ENCODE measurements around the gene ZBTB7B. TPM values are rescaled to one million over a fixed set of nuclear protein-coding genes. Genes with fewer than 3 reads are reported as not detected.

The ZBTB7B gene
- total RNA-seq, 1 donor from 2014 or later, result 83.1 TPM

DNA sequence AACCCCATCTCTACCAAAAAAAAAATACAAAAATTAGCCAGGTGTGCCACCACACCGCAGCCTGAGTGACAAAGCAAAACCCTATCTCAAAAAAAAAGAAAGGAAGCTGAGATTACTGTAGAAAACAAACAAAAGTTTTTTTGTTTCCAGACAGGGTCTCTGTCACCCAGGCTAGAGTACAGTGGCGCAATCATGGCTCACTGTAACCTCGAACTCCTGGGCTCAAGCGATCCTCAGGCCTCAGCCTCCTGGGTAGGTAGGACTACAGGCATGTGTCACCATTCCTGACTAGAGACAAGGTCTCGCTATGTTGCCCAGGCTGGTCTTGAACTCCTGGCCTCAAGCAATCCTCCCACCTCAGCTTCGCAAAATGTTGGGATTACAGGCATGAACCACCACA lies 38.2 kb upstream of the ZBTB7B start:
- intact Hi-C loops (cut with DNase I), result no loop called here
- Histone ChIP-seq H3K27ac (no peak overlapping the region), H3K27me3 (no peaks in the 10 kb centered on the region), H3K9me3 (no peaks in the 10 kb centered on the region), H3K36me3 (peaks cover 44 to 66% of the 10 kb centered on the region in 2 donors), H3K4me3 (no peak overlapping the region), H3K4me1 (peaks cover 3 to 23% of the 10 kb centered on the region in 2 donors)
- no peak for TF ChIP-seq CTCF (IDR thresholded peaks at IDR 0.05)
- no peak for DNase-seq (ENCODE audit: low spot score in 2 of 2)

- Histone ChIP-seq H3K27ac (peak overlapping the region in 1 of 2 donors; percentile 95), H3K36me3 (peaks cover 42 to 62% of the 10 kb centered on the region in 2 donors), H3K4me3 (no peak overlapping the region), H3K9me3 (no peaks in the 10 kb centered on the region), H3K27me3 (no peaks in the 10 kb centered on the region), H3K4me1 (peaks cover 5 to 26% of the 10 kb centered on the region in 2 donors)
- intact Hi-C loops (cut with DNase I), result no loop called here
- TF ChIP-seq CTCF (IDR thresholded peaks at IDR 0.05), result no peak
- no peak for DNase-seq (ENCODE audit: low spot score in 2 of 2)
Measured at GRCh38 chr1:154966111-154966510, 36.5 kb upstream of the ZBTB7B start.

GRCh38 chr1:154967331-154967950 lies 35.2 kb upstream of the ZBTB7B start:
- peaks cover 19 to 35% of the 10 kb centered on the region in 2 donors for H3K4me1 ChIP-seq
- H3K27ac ChIP-seq, result peak overlapping the region; percentile 95 to 99

GRCh38 chr1:154968731-154969130 lies 33.9 kb upstream of the ZBTB7B start:
- H3K4me3 ChIP-seq, result no peak overlapping the region
- intact Hi-C loops (cut with DNase I), result no loop called here
- H3K27me3 ChIP-seq, result no peaks in the 10 kb centered on the region
- H3K4me1 ChIP-seq, result peaks cover 22 to 35% of the 10 kb centered on the region in 2 donors
- TF ChIP-seq CTCF (IDR thresholded peaks at IDR 0.05), result no peak
- no peak for DNase-seq (ENCODE audit: low spot score in 2 of 2)
- H3K36me3 ChIP-seq, result peaks cover 38 to 51% of the 10 kb centered on the region in 2 donors
- H3K27ac ChIP-seq, result peak overlapping the region; percentile 95 to 99
- no peaks in the 10 kb centered on the region for H3K9me3 ChIP-seq

More at GRCh38 chr1:154967331-154967950, 35.2 kb upstream of the ZBTB7B start:
- Histone ChIP-seq H3K27me3 (no peaks in the 10 kb centered on the region), H3K36me3 (peaks cover 42 to 62% of the 10 kb centered on the region in 2 donors), H3K4me3 (no peak overlapping the region), H3K9me3 (no peaks in the 10 kb centered on the region)
- intact Hi-C loops (cut with DNase I), result no loop called here
- DNase-seq (ENCODE audit: low spot score in 2 of 2), result no peak
- no peak for TF ChIP-seq CTCF (IDR thresholded peaks at IDR 0.05)

DNA sequence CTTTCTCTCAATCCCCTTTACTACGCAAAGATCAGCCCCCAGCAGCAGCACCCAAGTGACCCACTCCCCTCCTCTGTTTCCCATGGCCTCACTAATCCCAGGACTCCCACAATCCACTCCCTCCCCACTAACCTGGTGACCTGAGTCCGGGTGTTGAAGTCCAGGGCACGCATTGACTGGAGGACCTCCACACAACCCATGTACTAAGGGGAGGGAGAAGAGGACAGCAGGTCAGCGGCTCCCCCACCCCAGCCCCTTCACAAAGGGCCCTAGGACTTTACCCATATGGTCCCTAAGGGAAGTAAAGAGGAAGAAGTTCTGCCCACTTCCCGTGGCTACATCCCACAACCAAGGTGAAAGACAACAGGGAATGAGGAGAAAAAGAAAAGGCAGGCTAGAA lies 33.4 kb upstream of the ZBTB7B start:
- H3K4me3 ChIP-seq, result peak overlapping the region; percentile 61 to 82
- H3K4me1 ChIP-seq, result peaks cover 22 to 35% of the 10 kb centered on the region in 2 donors
- H3K27me3 ChIP-seq, result no peaks in the 10 kb centered on the region
- intact Hi-C loops (cut with DNase I), result no loop called here
- H3K27ac ChIP-seq, result peak overlapping the region; percentile 95 to 99
- peaks cover 33 to 46% of the 10 kb centered on the region in 2 donors for H3K36me3 ChIP-seq
- TF ChIP-seq CTCF (IDR thresholded peaks at IDR 0.05), result no peak
- DNase-seq (ENCODE audit: low spot score in 2 of 2), result no peak
- H3K9me3 ChIP-seq, result no peaks in the 10 kb centered on the region
